Effector memory CD8-positive, alpha-beta T cell (primary cell): ENCODE measurements around the gene LOXL3.
A peak's percentile ranks its signal among the peaks of the same experiment; 100 is the strongest.
"Not testable (repeated sequence)": the region's sequence is repeated elsewhere in the genome, so short reads cannot be mapped to it uniquely, and the experiment has no call there.

Experiments used
- ATAC-seq: fragments of 150-1000 bp; cut with Tn5 transposase; replicated peaks from 2 replicates; pipeline ENCODE4 v1.10.0; 2021; ENCODE audit warnings: mild to moderate bottlenecking, moderate library complexity
- DNase-seq, 3 experiments: peaks; one replicate each; pipeline ENCODE4 v3.0.0; 2021
- H3K27ac Mint-ChIP-seq, 2 donors: one replicate each; pipeline ENCODE4 v1.8.0; 2022; ENCODE audit warnings: mild to moderate bottlenecking in 2 of 2, mixed read lengths in 2 of 2, moderate library complexity in 2 of 2
- H3K27me3 Mint-ChIP-seq, 2 donors: one replicate each; pipeline ENCODE4 v1.8.0; 2022; ENCODE audit warnings: mixed read lengths in 2 of 2
- H3K36me3 Mint-ChIP-seq: one replicate; pipeline ENCODE4 v1.8.0; 2022; ENCODE audit warnings: mild to moderate bottlenecking, moderate library complexity, mixed read lengths; ENCODE audit not compliant: insufficient read depth
- H3K4me1 Mint-ChIP-seq, 2 donors: one replicate each; pipeline ENCODE4 v1.8.0; 2022; ENCODE audit warnings: low read depth in 2 of 2, mixed read lengths in 2 of 2
- H3K4me3 Mint-ChIP-seq, 2 donors: one replicate each; pipeline ENCODE4 v1.8.0; 2022; ENCODE audit warnings: mild to moderate bottlenecking in 2 of 2, mixed read lengths in 2 of 2, moderate library complexity in 2 of 2
- H3K9me3 Mint-ChIP-seq, 2 donors: one replicate each; pipeline ENCODE4 v1.8.0; 2022; ENCODE audit warnings: mixed read lengths in 2 of 2

Gene LOXL3

DNA sequence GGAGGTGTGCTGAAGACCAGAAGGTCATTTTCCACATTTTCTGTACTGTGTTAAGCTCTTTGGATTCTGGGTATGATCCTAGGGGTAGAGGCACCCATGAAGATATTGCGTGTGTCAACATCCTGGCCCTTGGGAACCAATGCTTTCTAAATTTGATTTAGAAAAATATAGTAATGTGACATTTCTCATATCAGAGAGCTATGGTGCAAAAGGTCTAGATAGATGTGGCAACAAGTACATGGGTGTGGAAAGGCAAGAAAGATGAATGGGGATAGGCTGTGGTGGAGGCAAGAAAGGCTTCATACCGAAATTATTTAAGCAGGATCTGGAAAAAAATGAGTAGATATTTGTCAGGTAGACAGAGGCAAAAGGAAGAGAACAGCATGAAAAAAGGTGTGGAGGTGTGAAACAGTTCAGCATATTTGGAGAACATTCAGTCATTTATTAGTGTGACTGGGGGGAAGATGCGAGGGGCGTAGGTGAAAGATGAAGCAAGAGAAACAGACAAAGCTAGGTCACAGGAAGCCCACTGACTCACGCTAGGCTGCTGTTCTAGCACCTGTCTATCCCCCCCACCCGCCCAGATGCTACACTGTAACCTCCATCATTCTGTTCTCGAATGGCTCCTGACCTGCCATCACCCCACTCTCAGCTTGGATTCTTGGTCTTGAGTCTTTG lies 12.5 kb upstream of the LOXL3 start:
- Mint-ChIP-seq H3K27ac (no peak overlapping the region), H3K4me3 (no peak overlapping the region), H3K27me3 (peaks cover 40 to 49% of the 10 kb centered on the region in 2 donors), H3K36me3 (no peaks in the 10 kb centered on the region), H3K4me1 (no peaks in the 10 kb centered on the region), H3K9me3 (no peaks in the 10 kb centered on the region)
- DNase-seq (no peak), ATAC-seq (no peak)

DNA sequence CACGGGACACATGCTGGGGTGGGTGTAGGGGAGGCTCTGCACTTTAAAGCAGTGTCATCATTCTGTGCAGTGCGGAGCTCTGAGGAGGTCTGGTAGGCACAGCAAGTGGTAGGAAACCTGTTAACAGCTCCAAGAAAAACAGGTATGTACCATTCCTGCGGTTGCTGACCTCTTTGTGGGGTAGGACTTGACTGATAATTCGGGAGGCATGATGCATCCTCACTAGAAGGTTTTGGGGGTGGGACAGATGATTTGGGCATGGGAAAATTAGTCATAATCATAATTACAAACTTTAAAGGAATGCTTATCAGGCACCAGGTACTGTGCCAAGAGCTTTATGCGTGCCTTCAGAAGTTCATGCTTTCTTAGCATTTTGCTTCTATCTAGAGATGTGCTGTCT lies 10.5 kb upstream of the LOXL3 start:
- DNase-seq = no peak

GRCh38 chr2:74562126-74562775 lies 8.5 kb upstream of the LOXL3 start:
- Mint-ChIP-seq H3K36me3 (no peaks in the 10 kb centered on the region), H3K27ac (no peak overlapping the region), H3K9me3 (no peaks in the 10 kb centered on the region), H3K27me3 (peaks cover 30 to 53% of the 10 kb centered on the region in 2 donors), H3K4me3 (no peak overlapping the region), H3K4me1 (peaks cover 6 to 8% of the 10 kb centered on the region in 2 donors)
- DNase-seq (no peak), ATAC-seq (no peak)

More for the DNA sequence above, 10.5 kb upstream of the LOXL3 start:
- no peak overlapping the region for H3K27ac Mint-ChIP-seq
- H3K4me3 Mint-ChIP-seq = no peak overlapping the region
- no peaks in the 10 kb centered on the region for H3K36me3 Mint-ChIP-seq
- no peak for ATAC-seq
- H3K4me1 Mint-ChIP-seq = peaks cover 6 to 8% of the 10 kb centered on the region in 2 donors
- peaks cover 40 to 63% of the 10 kb centered on the region in 2 donors for H3K27me3 Mint-ChIP-seq
- no peaks in the 10 kb centered on the region for H3K9me3 Mint-ChIP-seq

GRCh38 chr2:74561022-74561421 lies 7.3 kb upstream of the LOXL3 start:
- not testable (repeated sequence) for H3K4me3 Mint-ChIP-seq, H3K27ac Mint-ChIP-seq, H3K4me1 Mint-ChIP-seq, DNase-seq, H3K36me3 Mint-ChIP-seq, H3K9me3 Mint-ChIP-seq, ATAC-seq
- H3K27me3 Mint-ChIP-seq = peaks cover 26 to 53% of the 10 kb centered on the region in 2 donors

- Mint-ChIP-seq H3K27ac (no peak overlapping the region), H3K4me1 (peaks cover 6 to 8% of the 10 kb centered on the region in 2 donors), H3K36me3 (peaks cover under 1% of the 10 kb centered on the region), H3K27me3 (peaks cover 22 to 49% of the 10 kb centered on the region in 2 donors), H3K4me3 (no peak overlapping the region), H3K9me3 (no peaks in the 10 kb centered on the region)
- ATAC-seq (no peak), DNase-seq (no peak)
These were observed 6.8 kb upstream of the LOXL3 start for GRCh38 chr2:74560591-74560990.

GRCh38 chr2:74559912-74560311 lies 6.2 kb upstream of the LOXL3 start:
- Mint-ChIP-seq H3K9me3 (no peaks in the 10 kb centered on the region), H3K27ac (peak overlapping the region in 1 of 2 donors; percentile 23), H3K4me1 (peaks cover 12 to 13% of the 10 kb centered on the region in 2 donors), H3K4me3 (no peak overlapping the region), H3K27me3 (peaks cover 20 to 46% of the 10 kb centered on the region in 2 donors), H3K36me3 (peaks cover 5% of the 10 kb centered on the region)
- ATAC-seq (no peak), DNase-seq (no peak)

GRCh38 chr2:74558284-74559230 lies 4.8 kb upstream of the LOXL3 start:
- Mint-ChIP-seq H3K36me3 (peaks cover 17% of the 10 kb centered on the region), H3K4me3 (no peak overlapping the region), H3K4me1 (peaks cover 14 to 16% of the 10 kb centered on the region in 2 donors), H3K27me3 (peaks cover 13 to 37% of the 10 kb centered on the region in 2 donors), H3K9me3 (no peaks in the 10 kb centered on the region), H3K27ac (no peak overlapping the region)
- ATAC-seq (no peak), DNase-seq (no peak)

- peak overlapping the region in 1 of 2 donors; percentile 69 for H3K27ac Mint-ChIP-seq
- ATAC-seq (no peak), DNase-seq (no peak)
- no peaks in the 10 kb centered on the region for H3K9me3 Mint-ChIP-seq
- no peak overlapping the region for H3K4me3 Mint-ChIP-seq
- H3K4me1 Mint-ChIP-seq = peaks cover 15 to 23% of the 10 kb centered on the region in 2 donors
- peaks cover 3 to 22% of the 10 kb centered on the region in 2 donors for H3K27me3 Mint-ChIP-seq
- H3K36me3 Mint-ChIP-seq = peaks cover 20% of the 10 kb centered on the region
These were observed 3.2 kb upstream of the LOXL3 start for GRCh38 chr2:74556831-74557370.

- DNase-seq (no peak), ATAC-seq (no peak)
- Mint-ChIP-seq H3K27me3 (peaks cover 6 to 22% of the 10 kb centered on the region in 2 donors), H3K27ac (no peak overlapping the region), H3K4me1 (peaks cover 15 to 23% of the 10 kb centered on the region in 2 donors), H3K4me3 (peak overlapping the region; percentile 84 to 88), H3K9me3 (no peaks in the 10 kb centered on the region), H3K36me3 (peaks cover 20% of the 10 kb centered on the region)
These were observed 2.4 kb upstream of the LOXL3 start for GRCh38 chr2:74556159-74556558.

DNA sequence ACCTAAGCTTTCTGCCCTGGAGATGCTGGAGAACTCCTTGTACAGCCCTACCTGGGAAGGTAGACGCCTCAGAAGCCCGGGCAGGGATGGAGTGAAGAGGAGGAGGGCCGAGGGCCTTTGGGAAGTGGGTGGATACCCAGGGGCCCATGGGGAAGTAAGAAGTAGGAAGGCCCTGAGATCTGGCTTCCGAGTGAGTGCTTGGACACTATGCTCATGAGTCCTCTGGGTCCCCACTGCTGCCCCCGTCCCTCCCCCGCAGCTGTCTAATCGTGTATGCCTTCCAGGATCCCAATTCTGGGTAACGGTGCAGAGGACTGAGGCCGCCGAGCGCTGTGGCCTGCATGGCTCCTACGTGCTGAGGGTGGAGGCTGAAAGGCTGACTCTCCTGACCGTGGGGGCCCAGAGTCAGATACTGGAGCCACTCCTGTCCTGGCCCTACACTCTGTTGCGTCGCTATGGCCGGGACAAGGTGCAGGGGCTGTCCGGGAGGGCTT lies 1.9 kb upstream of the LOXL3 start:
- DNase-seq (no peak), ATAC-seq (no peak)
- Mint-ChIP-seq H3K9me3 (no peaks in the 10 kb centered on the region), H3K4me1 (peaks cover 13 to 23% of the 10 kb centered on the region in 2 donors), H3K27me3 (peaks cover 11 to 22% of the 10 kb centered on the region in 2 donors), H3K4me3 (peak overlapping the region; percentile 84 to 88), H3K27ac (peak overlapping the region; percentile 83 to 92), H3K36me3 (peaks cover 20% of the 10 kb centered on the region)

- Mint-ChIP-seq H3K27ac (peak overlapping the region; percentile 83 to 92), H3K36me3 (peaks cover 20% of the 10 kb centered on the region), H3K4me3 (peak overlapping the region; percentile 84 to 88), H3K9me3 (no peaks in the 10 kb centered on the region), H3K4me1 (peaks cover 8 to 16% of the 10 kb centered on the region in 2 donors), H3K27me3 (peaks cover 18 to 22% of the 10 kb centered on the region in 2 donors)
- ATAC-seq (peak; percentile 53), DNase-seq (peak; percentile 20 to 44 (median 25))
These were observed 1.2 kb upstream of the LOXL3 start for GRCh38 chr2:74554820-74555531.
